GM18909 (cell line): ENCODE data around the gene FRG1.
"Not testable (repeated sequence)": the region's sequence is repeated elsewhere in the genome, so short reads cannot be mapped to it uniquely, and the experiment has no call there.

Source experiments
- ATAC-seq: cut with Tn5 transposase; IDR thresholded peaks from one replicate; pipeline ENCODE4 v1.9.1; 2021; ENCODE audit warnings: mild to moderate bottlenecking; ENCODE audit not compliant: unreplicated experiment, poor library complexity

The FRG1 gene

GRCh38 chr4:189940178-189941004, at the start of gene FRG1:
Gene FRG1, plus strand, starts transcription at chr4:189940872. Its CDS starts 138 bp downstream, at chr4:189941010.
- ATAC-seq: peak; percentile 100

- no peak for ATAC-seq
Measured at GRCh38 chr4:189897667-189898066, 43.0 kb upstream of the FRG1 start.

GRCh38 chr4:189899481-189900015, 41.1 kb upstream of the FRG1 start:
- ATAC-seq: not testable (repeated sequence)

GRCh38 chr4:189904420-189905027, 36.1 kb upstream of the FRG1 start:
- peak; percentile 86 for ATAC-seq

- ATAC-seq: no peak
Measured at GRCh38 chr4:189912170-189912569, 28.5 kb upstream of the FRG1 start.

- no peak for ATAC-seq
Measured at GRCh38 chr4:189917161-189917891, 23.3 kb upstream of the FRG1 start.

- no peak for ATAC-seq
Measured at GRCh38 chr4:189921058-189921457, 19.6 kb upstream of the FRG1 start.

- ATAC-seq: not testable (repeated sequence)
Measured at GRCh38 chr4:189926742-189927141, 13.9 kb upstream of the FRG1 start.

GRCh38 chr4:189941005-189941450, 356 bp downstream of the FRG1 start:
- no peak for ATAC-seq

- ATAC-seq: not testable (repeated sequence)
Measured at GRCh38 chr4:189942412-189942811, 1.7 kb downstream of the FRG1 start.

GRCh38 chr4:189944077-189944476, 3.4 kb downstream of the FRG1 start:
- ATAC-seq: not testable (repeated sequence)

- not testable (repeated sequence) for ATAC-seq
Measured at GRCh38 chr4:189946906-189947305, 6.2 kb downstream of the FRG1 start.

GRCh38 chr4:189948486-189948885, 7.8 kb downstream of the FRG1 start:
- not testable (repeated sequence) for ATAC-seq

- not testable (repeated sequence) for ATAC-seq
Measured at GRCh38 chr4:189969291-189969690, 28.6 kb downstream of the FRG1 start.

- ATAC-seq: no peak
Measured at GRCh38 chr4:189973646-189974045, 33.0 kb downstream of the FRG1 start.

- no peak for ATAC-seq
Measured at GRCh38 chr4:189974056-189974455, 33.4 kb downstream of the FRG1 start.

GRCh38 chr4:189979196-189980047, 38.8 kb downstream of the FRG1 start:
- ATAC-seq: no peak

GRCh38 chr4:189980292-189980691, 39.6 kb downstream of the FRG1 start:
- not testable (repeated sequence) for ATAC-seq

GRCh38 chr4:189981970-189982369, 41.3 kb downstream of the FRG1 start:
- ATAC-seq: no peak
